GM18511 (cell line): ENCODE results near the gene LHFPL3.
"Not testable (repeated sequence)": the region's sequence is repeated elsewhere in the genome, so short reads cannot be mapped to it uniquely, and the experiment has no call there.

Experiments used
- ATAC-seq: cut with Tn5 transposase; IDR thresholded peaks from one replicate; pipeline ENCODE4 v1.9.1; 2021; ENCODE audit warnings: mild to moderate bottlenecking, moderate library complexity; ENCODE audit not compliant: unreplicated experiment

Gene LHFPL3

DNA sequence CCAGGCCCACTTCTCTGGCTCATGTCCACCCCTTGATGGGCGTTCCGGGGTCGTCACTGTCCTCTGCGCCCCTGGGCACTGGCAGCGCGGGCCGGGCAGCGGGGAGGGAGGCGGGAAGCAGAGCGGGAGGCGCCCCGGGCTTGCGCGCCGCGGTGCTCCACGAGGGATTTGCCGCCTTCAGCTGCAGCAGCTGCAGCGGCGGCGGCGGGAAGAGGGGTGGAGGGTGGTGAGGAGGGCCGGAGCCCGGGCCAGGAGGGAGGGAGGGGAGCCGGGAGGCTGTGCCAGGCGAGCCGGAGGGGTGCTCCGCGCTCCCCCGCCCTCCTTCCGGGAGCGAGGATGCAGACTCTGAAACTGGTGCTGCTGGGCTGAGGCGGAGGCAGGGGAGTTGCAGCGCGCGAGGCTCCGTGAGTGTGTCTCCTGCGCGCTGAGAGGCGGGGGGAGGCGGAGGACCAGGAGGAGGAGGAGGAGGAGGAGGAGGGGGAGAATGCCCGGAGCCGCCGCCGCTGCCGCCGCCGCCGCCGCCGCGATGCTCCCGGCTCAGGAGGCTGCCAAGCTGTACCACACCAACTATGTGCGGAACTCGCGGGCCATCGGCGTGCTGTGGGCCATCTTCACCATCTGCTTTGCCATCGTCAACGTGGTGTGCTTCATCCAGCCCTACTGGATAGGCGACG lies at the start of gene LHFPL3:
TSS of gene LHFPL3 (plus strand) at position 308 of the 674 bp plus-strand sequence.
- ATAC-seq, result no peak

- ATAC-seq, result not testable (repeated sequence)
Observed at GRCh38 chr7:104281685-104282084, 46.7 kb upstream of the LHFPL3 start.

DNA sequence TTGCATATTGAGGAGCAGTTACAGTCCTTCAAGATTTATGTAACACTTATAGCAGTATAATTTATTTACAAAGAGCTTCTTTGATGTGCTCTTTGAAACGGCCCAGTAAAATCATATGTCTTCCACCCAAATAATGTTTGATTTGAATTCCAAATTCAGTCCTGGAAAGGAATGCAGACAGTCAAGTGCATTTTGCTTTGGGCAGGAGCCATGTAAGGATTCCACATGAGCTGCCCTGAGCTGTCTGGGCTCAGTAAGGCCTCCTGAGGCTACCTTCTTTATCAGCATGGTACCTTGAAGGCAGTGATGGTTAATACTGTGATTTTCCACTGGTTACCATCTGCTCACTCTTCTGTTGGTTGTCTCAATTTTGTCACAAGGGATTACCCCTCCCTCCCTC lies 41.6 kb upstream of the LHFPL3 start:
- no peak for ATAC-seq

DNA sequence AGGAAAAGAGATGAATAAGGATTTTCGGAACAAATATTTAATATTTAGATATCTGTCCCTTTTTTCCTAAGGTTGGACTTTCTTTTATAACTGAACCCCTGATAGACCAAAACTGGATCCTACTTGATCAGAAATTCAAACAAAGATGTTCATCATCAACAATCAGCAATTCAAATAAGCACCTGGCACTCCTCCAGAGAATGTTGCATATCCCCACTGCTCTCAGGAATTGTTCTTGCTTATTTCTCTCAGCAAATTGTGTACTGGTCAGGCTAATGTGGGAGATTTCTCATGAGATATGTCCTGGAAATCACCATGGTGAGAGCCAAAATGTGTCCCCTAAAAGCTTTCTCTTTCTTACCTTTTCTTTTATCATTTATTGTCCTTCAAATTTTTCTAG lies 40.3 kb upstream of the LHFPL3 start:
- no peak for ATAC-seq

DNA sequence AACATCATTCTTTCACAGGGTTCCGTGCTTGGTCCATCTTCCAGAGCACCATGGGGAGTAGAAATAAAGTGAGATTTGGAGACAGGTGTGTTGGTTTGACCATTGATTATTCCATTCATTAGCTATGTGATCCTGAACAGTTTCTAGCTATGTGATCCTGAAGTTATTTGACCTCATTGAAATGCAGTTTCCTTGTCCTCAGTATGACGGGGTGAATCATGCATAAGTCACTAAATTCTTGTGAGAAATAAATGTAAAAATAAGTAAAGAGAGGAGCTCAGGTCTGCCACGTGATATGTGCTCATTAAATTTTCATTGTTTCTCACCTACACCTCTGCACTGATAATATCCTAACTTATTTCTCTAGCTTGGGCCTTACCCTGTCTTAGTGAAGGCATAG lies 34.1 kb upstream of the LHFPL3 start:
- ATAC-seq, result no peak

DNA sequence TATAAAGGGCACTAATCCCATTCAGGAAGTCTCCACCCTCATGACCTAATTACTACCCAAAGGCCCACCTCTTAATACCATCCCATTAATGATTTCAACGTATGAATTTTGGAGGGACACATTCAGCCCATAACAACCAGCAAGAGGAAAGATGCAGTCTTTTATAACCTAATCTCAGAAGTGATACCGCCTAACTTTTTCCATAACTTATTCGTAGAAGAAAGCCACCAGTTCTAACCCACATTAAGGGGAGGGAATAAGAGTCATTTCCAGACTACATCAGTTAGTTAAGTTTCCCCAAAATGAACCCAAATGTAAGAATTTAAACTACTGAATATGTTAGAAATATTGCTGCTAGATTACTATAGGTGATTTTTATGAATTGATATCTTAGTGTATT lies 32.1 kb upstream of the LHFPL3 start:
- ATAC-seq, result no peak

GRCh38 chr7:104296900-104297299 lies 31.5 kb upstream of the LHFPL3 start:
- ATAC-seq, result no peak

DNA sequence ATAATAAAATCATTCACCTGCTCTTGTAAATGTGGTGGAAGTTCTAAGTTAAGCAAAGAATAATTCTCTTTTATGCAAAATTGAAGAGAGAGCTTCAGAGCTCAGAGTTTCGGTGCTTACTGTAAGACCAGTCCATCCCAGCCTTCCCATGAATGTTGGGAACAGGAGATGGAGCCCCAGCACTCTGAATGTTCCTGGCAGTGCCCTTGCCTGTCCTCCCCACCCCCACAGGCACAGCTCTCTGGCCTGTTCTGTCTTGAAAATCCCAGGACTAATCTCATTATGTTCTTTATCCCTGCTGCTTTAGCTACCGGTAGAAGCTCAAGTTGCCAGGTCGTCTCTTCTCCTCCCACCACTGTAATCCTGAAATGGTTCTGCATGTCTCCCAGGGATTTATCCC lies 29.1 kb upstream of the LHFPL3 start:
- ATAC-seq, result no peak

DNA sequence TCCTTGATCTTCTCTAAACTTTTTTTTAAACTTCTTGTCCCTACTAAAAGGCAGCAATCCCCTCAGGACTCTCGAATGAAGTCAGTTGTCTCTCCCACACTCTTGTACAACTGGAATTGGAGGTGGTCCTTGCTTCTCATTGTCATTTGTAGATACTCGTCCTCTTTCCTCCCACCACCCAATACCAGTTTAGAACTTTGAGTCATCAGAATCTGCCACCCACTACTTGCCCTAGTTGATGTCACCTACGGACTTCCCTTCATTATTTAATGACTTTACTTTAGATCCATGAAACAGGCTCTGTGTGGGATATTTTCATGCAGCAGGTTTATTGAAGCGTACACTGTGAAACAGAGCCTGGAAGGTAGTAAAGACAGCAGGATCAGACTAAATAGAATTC lies 28.6 kb upstream of the LHFPL3 start:
- no peak for ATAC-seq

DNA sequence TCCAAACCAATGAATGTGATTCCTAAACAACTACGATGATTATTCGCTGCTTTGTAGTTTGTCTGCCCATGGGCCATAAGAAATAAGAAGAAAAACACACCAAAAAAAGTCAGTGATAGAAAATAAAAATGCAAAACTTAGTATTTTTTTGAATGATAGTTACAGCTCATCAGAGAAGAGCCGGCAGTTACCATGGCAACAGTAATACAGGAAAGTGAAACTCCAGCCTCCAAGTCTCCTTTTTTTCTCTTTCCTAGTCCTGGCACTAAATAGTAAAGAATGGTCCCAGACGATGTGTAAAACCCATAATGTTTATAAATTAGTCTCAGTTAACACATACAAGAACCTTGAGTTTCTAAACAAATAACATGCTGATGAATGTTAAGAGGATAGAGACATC lies 21.6 kb upstream of the LHFPL3 start:
- ATAC-seq, result no peak

DNA sequence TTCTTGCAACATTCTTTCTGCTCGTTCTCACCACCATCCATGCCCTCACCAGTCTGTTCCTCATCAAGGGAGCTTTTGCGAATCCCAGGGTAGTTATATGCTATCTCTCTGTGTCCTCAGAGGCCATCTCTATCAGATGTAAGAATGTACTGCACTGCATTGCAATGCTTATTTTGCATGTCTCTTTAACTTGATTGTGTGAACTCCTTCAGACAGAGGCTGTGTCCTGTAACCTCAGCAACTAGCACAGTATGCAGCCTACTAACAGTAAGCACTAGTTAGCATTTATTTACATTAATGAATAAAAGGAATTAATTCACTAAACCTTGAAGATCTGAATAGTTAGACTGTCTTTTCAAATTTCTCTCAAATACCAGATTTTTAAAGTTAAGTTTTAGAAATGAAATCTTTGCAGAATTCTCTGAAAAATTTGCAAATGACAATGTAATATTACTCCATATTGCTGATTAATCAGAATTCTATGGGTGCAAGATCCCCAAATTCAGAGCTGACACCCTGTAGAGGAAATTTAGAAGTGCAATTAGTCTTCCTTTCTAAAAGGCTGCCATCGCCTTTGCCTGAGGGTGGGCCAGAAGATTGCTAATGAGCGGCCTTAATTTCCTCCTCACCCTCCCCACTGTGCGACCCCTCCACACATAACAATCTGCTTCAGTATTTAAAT lies 10.3 kb upstream of the LHFPL3 start:
- no peak for ATAC-seq

- ATAC-seq, result no peak
Observed at GRCh38 chr7:104327534-104327933, 869 bp upstream of the LHFPL3 start.

- no peak for ATAC-seq
Observed at GRCh38 chr7:104327938-104328295, 486 bp upstream of the LHFPL3 start.

DNA sequence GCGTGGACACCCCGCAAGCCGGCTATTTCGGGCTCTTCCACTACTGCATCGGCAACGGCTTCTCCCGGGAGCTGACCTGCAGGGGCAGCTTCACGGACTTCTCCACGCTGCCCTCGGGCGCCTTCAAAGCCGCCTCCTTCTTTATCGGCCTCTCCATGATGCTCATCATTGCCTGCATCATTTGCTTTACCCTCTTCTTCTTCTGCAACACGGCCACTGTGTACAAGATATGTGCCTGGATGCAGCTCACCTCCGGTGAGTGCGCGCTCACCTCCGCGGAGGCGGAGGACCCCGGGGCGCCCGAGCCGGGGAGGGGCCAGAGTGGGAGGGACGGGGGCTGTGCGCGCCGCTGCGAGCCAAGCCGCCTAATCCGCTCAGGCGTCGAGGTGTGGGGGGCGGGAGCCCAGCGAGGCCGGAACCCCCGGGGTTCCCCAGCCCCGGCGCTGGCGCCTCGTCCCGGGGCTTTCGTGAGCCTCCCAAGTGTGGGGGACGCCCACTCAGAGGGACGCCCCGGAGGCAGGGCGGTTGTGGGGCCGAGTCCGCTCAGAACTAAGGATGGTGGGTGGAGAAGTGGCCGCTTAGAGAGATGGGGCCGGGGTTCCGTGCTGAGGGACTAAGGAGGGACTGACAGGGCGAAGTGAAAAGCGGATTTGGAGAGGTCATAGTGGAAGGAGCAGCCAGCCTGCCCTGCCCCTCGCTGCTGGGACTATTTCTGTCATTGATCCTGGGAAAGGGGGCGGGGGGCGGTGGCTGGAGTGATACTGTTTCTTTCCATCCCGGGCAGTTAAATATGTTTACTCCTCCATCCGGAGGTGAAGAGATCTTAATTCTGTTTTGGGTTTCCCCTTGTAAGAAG lies 795 bp downstream of the LHFPL3 start:
- no peak for ATAC-seq

DNA sequence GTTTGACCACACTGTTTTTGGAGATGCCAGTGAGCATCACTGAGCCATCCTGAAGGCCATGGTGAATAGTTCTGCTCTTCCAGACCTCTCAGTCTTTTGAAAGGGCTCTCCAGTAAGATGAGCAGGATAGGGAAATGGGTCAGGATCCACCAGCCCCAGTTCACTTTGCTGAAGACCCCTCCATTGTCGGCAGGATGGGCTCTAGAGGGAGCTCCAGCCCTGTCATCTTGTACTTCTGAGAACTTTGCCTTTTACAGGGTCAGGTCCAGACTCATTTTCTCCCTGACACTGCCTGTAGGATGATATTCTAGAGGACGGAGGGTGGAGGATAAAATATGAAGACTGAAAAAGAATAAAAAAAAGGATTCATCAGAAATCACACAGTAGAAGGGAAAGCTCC lies 13.1 kb downstream of the LHFPL3 start:
- no peak for ATAC-seq

- no peak for ATAC-seq
Observed at GRCh38 chr7:104352736-104353135, 24.3 kb downstream of the LHFPL3 start.

DNA sequence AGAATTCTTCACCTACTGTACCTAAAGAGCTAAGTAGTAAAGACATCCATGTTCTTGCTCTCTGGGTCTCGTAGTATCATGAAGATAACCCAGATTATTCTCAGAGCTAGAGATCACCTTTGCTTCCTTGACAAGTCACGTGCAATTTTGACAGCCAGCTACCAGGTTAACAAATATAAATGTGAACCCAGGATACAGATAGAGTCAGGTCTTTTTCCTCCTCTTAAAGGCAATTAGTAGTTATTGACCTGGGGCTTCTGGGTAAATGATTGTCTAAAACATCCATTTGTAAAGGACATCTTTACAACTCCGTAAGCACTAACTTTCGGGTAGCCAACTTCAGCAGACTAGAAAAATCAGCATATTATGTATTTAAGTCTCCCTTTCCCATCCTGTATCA lies 28.8 kb downstream of the LHFPL3 start:
- ATAC-seq, result no peak

GRCh38 chr7:104358446-104359132 lies 30.2 kb downstream of the LHFPL3 start:
- ATAC-seq, result no peak

GRCh38 chr7:104362756-104363155 lies 34.4 kb downstream of the LHFPL3 start:
- ATAC-seq, result no peak

DNA sequence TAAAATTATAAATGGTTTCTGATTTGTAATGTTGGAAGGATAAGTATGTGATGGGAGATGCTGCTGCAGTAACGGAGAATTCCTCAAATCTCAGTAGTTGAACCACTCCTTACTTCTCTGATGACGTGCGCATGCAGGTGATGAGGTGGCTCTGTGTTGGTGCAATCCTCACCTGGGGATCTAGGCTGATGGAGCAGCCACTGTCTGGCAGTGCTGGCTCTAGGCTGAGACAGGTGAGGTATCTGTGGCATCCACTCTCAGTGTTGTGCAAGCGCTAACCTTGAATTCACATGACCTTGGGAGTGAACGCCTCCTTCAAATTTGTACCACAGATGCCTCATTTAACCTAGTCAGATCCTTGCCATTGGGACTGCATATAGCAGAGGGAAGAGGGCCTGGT lies 35.0 kb downstream of the LHFPL3 start:
- no peak for ATAC-seq

- no peak for ATAC-seq
Observed at GRCh38 chr7:104366390-104366789, 38.0 kb downstream of the LHFPL3 start.
